Measurements from ENCODE around the gene ERP44. TPM values are rescaled to one million over a fixed set of nuclear protein-coding genes. Genes with fewer than 3 reads are reported as not detected.

The ERP44 gene
- total and polyA plus RNA-seq, 10 donors, result 9.5 to 21.4 (median 17.2) TPM

DNA sequence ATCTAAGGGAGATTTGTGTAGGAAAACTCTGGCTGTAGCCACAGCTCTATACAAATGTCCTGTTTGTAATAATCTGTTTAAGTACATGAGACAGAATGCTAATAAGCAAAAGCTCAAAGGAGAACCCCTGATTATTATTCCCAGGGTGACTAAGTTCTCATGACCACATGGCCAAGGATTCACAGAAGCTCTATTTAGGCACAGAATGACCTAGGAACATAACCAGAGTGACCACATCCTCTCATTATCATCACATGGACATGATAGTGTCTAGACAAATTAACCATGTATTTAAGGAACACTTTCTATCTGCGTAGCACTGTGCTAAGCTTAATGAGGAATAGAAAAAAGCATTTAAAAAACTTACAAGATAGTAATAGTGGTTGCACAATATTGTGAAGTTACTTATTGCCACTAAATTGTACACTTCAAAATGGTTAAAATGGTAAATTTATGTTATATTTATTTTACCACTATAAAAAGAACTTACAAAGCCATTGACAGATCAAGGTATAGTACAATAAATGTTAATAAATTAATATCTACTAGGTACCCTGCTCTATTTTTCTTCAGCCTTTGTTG is 136.0 kb downstream of the ERP44 start:
- Histone ChIP-seq H3K9me3 (no peaks in the 10 kb centered on the region), H3K27me3 (replicated peaks in 1 of 7) (no peaks in the 10 kb centered on the region), H3K4me1 (no peaks in the 10 kb centered on the region), H3K27ac (no peak overlapping the region), H3K36me3 (peaks cover 0 to 84% (median 21%) of the 10 kb centered on the region in 6 donors), H3K4me3 (no peak overlapping the region)
- TF ChIP-seq POLR2A (IDR thresholded peaks at IDR 0.05) (no peak), POLR2AphosphoS5 (IDR thresholded peaks at IDR 0.05) (no peak)
- TF ChIP-seq, protein P1, sequence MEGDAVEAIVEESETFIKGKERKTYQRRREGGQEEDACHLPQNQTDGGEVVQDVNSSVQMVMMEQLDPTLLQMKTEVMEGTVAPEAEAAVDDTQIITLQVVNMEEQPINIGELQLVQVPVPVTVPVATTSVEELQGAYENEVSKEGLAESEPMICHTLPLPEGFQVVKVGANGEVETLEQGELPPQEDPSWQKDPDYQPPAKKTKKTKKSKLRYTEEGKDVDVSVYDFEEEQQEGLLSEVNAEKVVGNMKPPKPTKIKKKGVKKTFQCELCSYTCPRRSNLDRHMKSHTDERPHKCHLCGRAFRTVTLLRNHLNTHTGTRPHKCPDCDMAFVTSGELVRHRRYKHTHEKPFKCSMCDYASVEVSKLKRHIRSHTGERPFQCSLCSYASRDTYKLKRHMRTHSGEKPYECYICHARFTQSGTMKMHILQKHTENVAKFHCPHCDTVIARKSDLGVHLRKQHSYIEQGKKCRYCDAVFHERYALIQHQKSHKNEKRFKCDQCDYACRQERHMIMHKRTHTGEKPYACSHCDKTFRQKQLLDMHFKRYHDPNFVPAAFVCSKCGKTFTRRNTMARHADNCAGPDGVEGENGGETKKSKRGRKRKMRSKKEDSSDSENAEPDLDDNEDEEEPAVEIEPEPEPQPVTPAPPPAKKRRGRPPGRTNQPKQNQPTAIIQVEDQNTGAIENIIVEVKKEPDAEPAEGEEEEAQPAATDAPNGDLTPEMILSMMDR (IDR thresholded peaks at IDR 0.05 in 8 of 11, conservative IDR thresholded peaks at IDR 0.05 in 3 of 11), result no peak
- 94 to 100% (median 98%) methylated on average over 1 of the region's 1 CpG for WGBS, 5 donors
- intact Hi-C loops (cut with DNase I; ENCODE audit: low total_unique reads), result no loop called here
- no peak for DNase-seq

DNA sequence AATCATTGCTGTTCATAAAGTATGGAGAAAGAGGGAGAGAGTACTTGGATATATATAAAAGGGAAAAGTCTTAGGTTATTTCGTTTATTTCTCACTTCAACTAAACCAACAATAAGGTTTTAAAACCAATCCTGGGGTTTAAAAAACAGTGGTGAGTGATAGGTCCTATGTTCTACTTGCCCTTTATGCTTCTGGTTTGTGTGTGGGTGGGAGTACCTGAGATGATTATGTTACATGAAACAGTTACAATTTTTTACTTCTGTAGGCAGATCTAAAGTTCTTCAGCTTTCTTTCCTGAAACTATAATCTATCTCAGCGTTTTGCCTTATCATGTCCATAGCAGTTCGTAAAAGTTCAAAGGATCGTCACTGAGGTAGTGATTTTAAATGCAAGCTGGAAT is 143.2 kb downstream of the ERP44 start:
- H3K4me1 ChIP-seq, result peaks cover 0 to 8% (median 0%) of the 10 kb centered on the region in 6 donors
- intact Hi-C loops (cut with DNase I; ENCODE audit: low total_unique reads), result no loop called here
- TF ChIP-seq, protein P1 (IDR thresholded peaks at IDR 0.05 in 8 of 11, conservative IDR thresholded peaks at IDR 0.05 in 3 of 11), result no peak
- WGBS, 5 donors, result 77 to 85% (median 84%) methylated on average over 4 of the region's 4 CpGs
- peaks cover 0 to 61% (median 21%) of the 10 kb centered on the region in 6 donors for H3K36me3 ChIP-seq
- H3K27me3 ChIP-seq (replicated peaks in 1 of 7), result no peaks in the 10 kb centered on the region
- no peak for DNase-seq
- no peak overlapping the region for H3K27ac ChIP-seq
- no peak overlapping the region for H3K4me3 ChIP-seq
- H3K9me3 ChIP-seq, result no peaks in the 10 kb centered on the region

DNA sequence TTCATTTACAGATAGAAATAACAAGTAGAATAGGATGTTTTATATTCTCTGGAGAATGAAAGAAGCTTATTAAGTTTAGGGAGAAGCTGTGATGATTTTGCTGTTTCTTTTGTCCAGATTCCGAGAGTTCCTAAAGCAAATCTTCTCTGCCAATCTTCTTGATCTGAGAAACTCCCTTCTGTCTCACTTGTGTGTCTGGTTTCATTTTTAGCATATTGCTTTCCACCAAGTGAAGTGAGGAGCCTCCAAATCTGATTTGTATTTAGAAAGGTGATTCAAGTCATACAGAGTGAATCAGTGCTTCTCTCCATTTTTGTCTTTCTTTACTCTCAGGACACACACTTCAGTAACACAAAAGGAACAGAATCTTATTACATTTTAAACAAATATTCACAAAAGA is 144.0 kb downstream of the ERP44 start:
- Histone ChIP-seq H3K9me3 (no peaks in the 10 kb centered on the region), H3K27ac (no peak overlapping the region), H3K4me1 (peaks cover 0 to 8% (median 0%) of the 10 kb centered on the region in 6 donors), H3K4me3 (no peak overlapping the region), H3K27me3 (replicated peaks in 1 of 7) (no peaks in the 10 kb centered on the region), H3K36me3 (peaks cover 0 to 53% (median 16%) of the 10 kb centered on the region in 6 donors)
- intact Hi-C loops (cut with DNase I; ENCODE audit: low total_unique reads), result no loop called here
- DNase-seq, result no peak
- TF ChIP-seq POLR2AphosphoS5 (IDR thresholded peaks at IDR 0.05), result no peak
- no peak for TF ChIP-seq POLR2A (IDR thresholded peaks at IDR 0.05)
- TF ChIP-seq, protein P1 (IDR thresholded peaks at IDR 0.05 in 8 of 11, conservative IDR thresholded peaks at IDR 0.05 in 3 of 11), result no peak
- WGBS, 5 donors, result 70 to 88% (median 75%) methylated on average over 1 of the region's 1 CpG

DNA sequence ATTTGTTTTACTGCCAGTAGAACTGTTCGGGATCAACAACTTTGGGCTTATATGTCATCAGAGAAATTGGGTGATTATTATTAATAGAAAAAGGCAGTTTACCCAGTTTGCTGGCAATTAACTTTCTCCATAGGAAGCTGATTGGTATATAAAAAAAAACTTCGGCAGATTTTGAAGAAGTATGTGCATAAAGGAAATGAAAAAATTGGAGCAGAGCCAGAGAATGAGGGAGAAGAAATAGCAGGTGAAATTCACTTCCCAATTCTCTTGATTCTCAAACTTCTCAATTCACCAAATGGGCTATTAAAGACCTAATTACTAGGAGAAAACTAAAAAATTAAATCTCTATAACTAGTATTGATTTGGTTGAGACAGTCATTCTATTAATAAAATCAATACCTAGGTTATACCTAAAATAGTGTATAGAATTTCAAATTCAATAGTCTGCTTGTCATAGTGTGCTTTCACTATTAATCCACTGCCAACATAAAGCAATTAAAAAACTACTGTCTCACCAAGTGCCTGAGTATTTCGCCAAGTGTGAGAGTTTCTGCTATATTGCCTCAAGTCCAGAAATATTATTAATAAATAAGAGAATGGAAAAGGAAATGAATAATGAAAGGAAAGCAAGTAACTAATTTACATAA is 144.8 kb downstream of the ERP44 start:
- H3K9me3 ChIP-seq, result no peaks in the 10 kb centered on the region
- TF ChIP-seq, protein P1 (IDR thresholded peaks at IDR 0.05 in 8 of 11, conservative IDR thresholded peaks at IDR 0.05 in 3 of 11), result no peak
- TF ChIP-seq POLR2AphosphoS5 (IDR thresholded peaks at IDR 0.05), result no peak
- no peak for TF ChIP-seq POLR2A (IDR thresholded peaks at IDR 0.05)
- intact Hi-C loops (cut with DNase I; ENCODE audit: low total_unique reads), result no loop called here
- H3K36me3 ChIP-seq, result peaks cover 0 to 45% (median 13%) of the 10 kb centered on the region in 6 donors
- H3K4me3 ChIP-seq, result no peak overlapping the region
- no peak for DNase-seq
- H3K4me1 ChIP-seq, result peaks cover 0 to 8% (median 0%) of the 10 kb centered on the region in 6 donors
- WGBS, 5 donors, result 59 to 67% (median 64%) methylated on average over 3 of the region's 3 CpGs
- no peak overlapping the region for H3K27ac ChIP-seq
- no peaks in the 10 kb centered on the region for H3K27me3 ChIP-seq (replicated peaks in 1 of 7)
